IPS-11a (cell line): ENCODE measurements around the gene ZNF524.
"Not testable (repeated sequence)": the region's sequence is repeated elsewhere in the genome, so short reads cannot be mapped to it uniquely, and the experiment has no call there.

Source experiments
- H3K4me3 ChIP-seq: one replicate; pipeline ENCODE4 v1.5.1; 2013; ENCODE audit warnings: low read depth, low read length, control low read depth

Gene ZNF524

DNA sequence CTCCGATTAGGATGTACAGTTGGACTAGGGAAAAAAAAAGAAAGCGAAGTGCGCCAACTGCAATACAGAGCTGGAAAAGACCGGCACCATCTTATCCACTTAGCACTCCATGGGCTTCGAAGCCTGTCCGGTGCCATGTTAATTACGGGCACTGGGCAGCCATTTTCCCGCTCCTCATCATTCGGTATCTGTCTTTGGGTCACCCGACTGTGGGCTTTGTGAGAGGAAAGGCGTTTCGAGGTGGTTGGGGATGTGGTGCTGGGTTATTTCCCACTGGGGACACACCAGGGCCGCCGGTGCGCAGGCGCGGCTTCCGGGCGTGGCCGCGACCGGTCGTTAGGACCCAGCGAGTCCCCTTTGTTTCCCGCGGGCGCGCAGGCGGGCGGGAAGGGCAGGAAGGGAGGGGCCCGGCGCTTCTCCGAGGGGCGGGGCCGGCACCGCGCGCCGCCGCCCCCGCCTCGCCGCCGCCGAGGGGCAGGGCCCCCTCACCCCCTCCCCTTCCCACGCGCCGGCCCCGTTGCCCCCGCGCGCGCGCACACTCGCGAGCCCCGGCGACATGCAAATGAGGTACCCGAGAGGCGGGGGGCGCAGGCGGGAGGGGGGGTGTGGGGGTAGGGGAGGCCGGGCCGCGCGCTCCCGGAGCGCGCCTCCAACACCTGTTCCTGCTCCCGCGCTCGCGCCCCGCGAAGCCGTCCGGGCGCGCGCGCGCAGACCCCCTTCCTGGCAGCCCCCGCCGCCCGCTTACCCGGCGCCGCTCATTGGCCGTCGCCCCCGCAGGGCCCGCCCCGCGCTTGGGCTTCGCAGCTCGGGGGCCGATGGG lies at the start of gene ZNF524:
Gene ZNF524 (plus strand): TSS at position 447 of the 820 bp plus-strand sequence. CDS start 1,825 bp downstream, outside the sequence.
- peak within 1 kb of the TSS; percentile 94 for H3K4me3 ChIP-seq

- H3K4me3 ChIP-seq: peak overlapping the region; percentile 36
Measured at GRCh38 chr19:55550321-55550650, 49.8 kb upstream of the ZNF524 start.

DNA sequence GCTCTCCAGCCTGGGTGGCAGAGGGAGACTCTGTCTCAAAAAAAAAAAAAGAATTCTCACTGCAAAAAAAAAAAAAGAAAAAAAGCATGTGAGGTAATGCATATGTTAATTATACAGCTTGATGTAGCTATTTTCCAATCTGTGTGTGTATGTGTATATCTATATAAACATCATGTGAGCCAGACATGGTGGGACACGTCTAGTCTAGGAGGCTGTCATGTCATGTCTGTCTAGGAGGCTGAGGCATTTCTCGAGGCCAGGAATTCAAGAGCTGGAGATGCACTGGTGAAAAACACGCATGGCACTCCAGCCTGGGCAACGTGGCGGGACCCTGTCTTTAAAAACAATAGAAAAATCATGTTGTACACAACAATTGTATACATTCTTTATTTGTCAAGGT lies 47.9 kb upstream of the ZNF524 start:
- H3K4me3 ChIP-seq: no peak overlapping the region

GRCh38 chr19:55552620-55553019 lies 47.5 kb upstream of the ZNF524 start:
- H3K4me3 ChIP-seq: no peak overlapping the region

- no peak overlapping the region for H3K4me3 ChIP-seq
Measured at GRCh38 chr19:55553217-55554182, 46.6 kb upstream of the ZNF524 start.

- H3K4me3 ChIP-seq: no peak overlapping the region
Measured at GRCh38 chr19:55554302-55554701, 45.8 kb upstream of the ZNF524 start.

DNA sequence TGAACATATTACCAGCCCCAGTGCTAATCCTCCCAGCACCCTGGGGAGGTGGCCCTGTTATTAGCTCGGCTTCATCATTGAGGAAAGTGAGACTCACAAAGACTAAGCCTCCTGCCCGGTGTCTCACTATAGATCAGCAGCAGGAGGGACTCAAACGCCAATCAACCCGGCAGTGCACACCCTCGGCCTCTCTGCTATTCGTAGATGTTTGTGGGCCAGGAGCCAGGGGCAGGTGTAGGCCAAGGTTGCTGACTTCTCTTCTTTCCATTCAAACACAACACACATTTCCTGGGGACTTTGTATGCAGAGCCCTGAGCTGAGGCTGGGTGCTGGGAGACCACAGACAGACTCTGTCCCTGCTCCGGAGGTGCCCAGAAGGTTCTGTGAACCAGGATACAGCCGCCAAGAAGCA lies 45.3 kb upstream of the ZNF524 start:
- no peak overlapping the region for H3K4me3 ChIP-seq

DNA sequence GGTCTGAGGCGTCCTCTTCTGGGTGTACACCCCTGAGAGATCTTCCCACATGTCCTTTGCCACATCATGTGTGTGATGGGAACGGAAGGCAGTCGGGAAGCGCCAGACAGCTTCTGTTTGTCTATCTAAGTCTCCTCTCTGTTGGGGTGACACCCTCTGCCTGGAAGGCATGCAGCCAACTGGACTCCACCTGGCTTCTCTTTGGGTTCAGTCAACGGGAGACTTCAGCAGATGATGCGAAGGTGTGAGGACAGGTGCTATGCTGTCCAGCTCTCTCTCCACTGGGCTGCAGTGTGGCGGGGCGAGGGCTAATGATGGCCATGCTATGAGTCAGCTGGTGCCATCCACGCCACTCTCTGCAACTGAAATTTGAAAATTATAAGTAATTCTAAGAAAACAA lies 40.4 kb upstream of the ZNF524 start:
- H3K4me3 ChIP-seq: no peak overlapping the region

DNA sequence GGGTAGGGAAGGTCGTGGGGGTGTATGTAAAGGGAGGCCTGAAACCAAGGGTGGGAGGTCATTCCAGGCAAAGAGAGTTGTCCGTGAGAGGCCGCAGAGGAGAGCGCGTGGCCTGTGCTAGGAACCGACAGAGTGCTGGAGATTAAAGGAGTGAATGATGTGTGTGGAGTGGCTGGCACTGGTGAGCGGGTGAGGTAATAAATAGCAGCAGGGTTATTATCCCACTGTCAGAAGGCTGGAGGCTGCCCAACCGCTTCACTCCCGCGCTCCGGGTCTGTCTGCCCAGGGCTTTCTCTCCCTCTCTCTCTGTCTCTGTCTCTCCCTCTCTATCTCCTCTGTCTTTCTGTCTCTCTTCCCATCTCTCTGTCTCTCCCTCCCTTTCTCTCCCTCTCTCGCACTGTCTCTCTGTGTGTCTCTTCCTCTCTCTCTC lies 36.8 kb upstream of the ZNF524 start:
- no peak overlapping the region for H3K4me3 ChIP-seq

GRCh38 chr19:55566823-55567222 lies 33.3 kb upstream of the ZNF524 start:
- no peak overlapping the region for H3K4me3 ChIP-seq

GRCh38 chr19:55567708-55568328 lies 32.3 kb upstream of the ZNF524 start:
- H3K4me3 ChIP-seq: no peak overlapping the region

DNA sequence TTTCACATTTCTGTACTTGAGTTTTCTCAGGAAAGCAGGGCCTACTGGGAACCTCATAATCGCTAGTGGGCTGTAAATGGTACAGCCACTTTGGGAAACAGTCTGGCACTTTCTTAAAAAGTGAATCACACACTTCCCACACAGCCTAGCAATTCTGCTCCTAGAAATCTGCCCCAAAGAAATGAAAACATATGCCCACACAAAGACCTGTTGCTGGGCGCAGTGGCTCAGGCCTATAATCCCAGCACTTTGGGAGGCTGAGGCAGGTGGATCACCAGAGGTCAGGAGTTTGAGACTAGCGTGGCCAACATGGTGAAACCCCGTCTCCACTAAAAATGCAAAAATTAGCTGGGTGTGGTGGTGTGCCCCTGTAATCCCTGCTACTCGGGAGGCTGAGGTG lies 30.6 kb upstream of the ZNF524 start:
- not testable (repeated sequence) for H3K4me3 ChIP-seq

DNA sequence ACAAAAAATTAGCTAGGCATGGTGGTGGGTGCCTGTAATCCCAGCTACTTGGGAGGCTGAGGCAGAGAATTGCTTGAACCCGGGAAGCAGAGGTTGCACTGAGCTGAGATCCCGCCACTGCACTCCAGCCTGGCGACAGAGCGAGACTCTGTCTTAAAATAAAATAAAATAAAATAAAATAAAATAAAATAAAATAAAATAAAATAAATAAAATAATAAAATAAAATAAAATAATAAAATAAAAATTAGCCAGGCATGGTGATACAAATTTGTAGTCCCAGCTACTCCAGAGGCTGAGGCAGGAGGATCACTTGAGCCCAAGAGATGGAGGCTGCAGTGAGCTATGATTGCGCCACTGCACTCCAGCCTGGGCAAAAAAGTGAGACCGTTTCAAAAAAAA lies 26.2 kb upstream of the ZNF524 start:
- H3K4me3 ChIP-seq: not testable (repeated sequence)

DNA sequence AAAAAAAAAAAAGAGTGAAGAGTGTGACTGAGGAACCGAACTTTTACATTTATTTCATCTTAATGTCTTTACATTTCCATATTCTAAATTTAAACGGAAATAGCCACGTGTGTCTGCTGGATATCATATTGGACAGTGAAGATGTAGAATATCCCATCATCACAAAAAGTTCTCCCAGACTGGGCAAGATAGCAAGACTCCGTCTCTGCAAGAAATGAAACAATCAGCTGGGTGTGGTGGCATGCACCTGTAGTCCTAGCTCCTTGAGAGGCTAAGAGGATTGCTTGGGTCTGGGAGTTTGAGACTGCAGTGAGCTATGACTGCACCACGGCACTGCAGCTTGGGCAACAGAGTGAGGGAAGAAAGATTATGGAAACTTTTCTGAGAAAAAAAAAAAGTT lies 23.3 kb upstream of the ZNF524 start:
- no peak overlapping the region for H3K4me3 ChIP-seq

- H3K4me3 ChIP-seq: no peak overlapping the region
Measured at GRCh38 chr19:55578031-55578760, 21.9 kb upstream of the ZNF524 start.

DNA sequence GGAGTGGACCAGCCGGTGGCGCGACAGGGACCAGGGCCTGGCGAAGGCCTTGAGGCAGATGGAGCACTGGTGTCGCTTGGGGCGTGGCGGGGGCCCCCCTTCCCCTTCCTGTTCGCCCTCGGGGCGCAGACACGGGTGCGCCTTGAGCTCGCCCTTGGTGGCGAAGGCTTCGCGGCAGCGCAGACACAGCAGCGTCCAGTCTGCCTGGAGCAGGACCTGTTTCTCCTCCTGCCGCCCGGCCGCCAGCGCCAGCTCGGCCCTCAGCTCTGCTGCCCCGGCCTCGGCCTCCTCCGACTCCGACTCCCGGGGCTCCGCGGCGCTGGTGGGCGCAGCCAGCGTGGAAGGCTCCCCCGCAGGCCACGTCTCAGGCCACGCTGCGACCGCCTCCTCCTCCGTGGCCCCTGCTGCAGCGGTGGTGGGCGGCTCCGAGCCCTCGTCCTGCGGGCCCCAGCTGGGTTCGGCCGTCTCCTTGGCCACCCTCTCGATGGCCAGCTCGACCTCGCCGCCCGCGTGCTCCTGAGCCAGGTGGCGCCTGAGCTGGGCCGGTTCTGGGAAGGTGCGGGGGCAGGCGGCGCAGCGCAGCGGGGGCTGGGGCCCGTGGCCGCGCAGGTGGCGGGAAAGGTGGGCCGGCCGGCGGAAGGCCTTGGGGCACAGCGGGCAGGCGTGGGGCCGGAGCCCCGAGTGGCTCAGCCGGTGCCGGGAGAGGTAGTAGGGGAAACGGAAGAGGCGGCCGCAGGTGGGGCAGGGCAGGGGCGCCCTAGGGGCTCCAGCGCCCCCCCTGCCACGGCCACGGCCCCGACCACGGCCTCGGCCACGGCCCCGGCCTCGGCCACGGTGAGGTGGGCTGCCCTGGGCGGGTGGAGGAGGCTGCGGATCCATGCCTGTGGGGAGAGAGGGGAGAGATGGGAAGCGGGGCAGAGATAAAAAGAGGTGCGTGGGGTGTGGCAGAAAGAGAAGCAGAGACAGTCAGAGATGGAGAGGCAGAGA lies 21.0 kb upstream of the ZNF524 start:
- peak overlapping the region; percentile 74 for H3K4me3 ChIP-seq

GRCh38 chr19:55579766-55580621 lies 20.1 kb upstream of the ZNF524 start:
- peak overlapping the region; percentile 74 for H3K4me3 ChIP-seq

- peak within 1 kb of the TSS; percentile 74 for H3K4me3 ChIP-seq
Measured at GRCh38 chr19:55580628-55581144, 19.4 kb upstream of the ZNF524 start, which contains the start of gene ZNF579. ZNF579 (minus strand) TSS chr19:55580848; CDS start chr19:55579639, 1,209 bp downstream.
